PC-3 (cell line): Measurements from ENCODE around the gene RAPGEF4. TPM values are rescaled to one million over a fixed set of nuclear protein-coding genes. Genes with fewer than 3 reads are reported as not detected.

Source experiments
- ATAC-seq: fragments of 200-7000 bp; cut with Tn5 transposase; 2 replicates; pipeline ENCODE4 v1.9.1; 2020; ENCODE audit warnings: mild to moderate bottlenecking, moderate library complexity
- BruUV-seq: library from RNA; stranded (reverse); fragments of 400-500 nt; replicated peaks from 2 replicates; lab custom pipeline; 2021; lab: Mats Ljungman, UMichigan
- CTCF ChIA-PET: fragments of 300-600 bp; sonication (Branson Sonifier 250); formaldehyde crosslinking; loops from one replicate; lab custom pipeline; 2022; ENCODE audit warnings: antibody characterized with exemption; lab: Charles Lee
- POLR2A ChIA-PET: fragments of 300-600 bp; sonication (Branson Sonifier 250); formaldehyde crosslinking; loops from one replicate; lab custom pipeline; 2022; ENCODE audit warnings: antibody characterized with exemption; ENCODE audit not compliant: unreplicated experiment; lab: Charles Lee
- DNase-seq: peaks from one replicate; pipeline ENCODE4 v3.0.0-alpha.2; 2015
- H2AFZ ChIP-seq: fragments of 300-600 bp; sonication (generic); 2 replicates; pipeline ENCODE4 v1.6.0; 2016; ENCODE audit warnings: antibody characterized with exemption, low read length
- H3F3A ChIP-seq: fragments of 300-600 bp; sonication (generic); one replicate; pipeline ENCODE4 v1.6.0; 2017; ENCODE audit warnings: antibody characterized with exemption, low read length, control low read depth, mild to moderate bottlenecking; ENCODE audit not compliant: unreplicated experiment
- H3K27ac ChIP-seq: fragments of 300-600 bp; sonication (generic); 2 replicates; pipeline ENCODE4 v1.5.1; 2016; ENCODE audit warnings: mild to moderate bottlenecking, low read length
- H3K27me3 ChIP-seq: fragments of 300-600 bp; sonication (generic); 2 replicates; pipeline ENCODE4 v1.6.1; 2016; ENCODE audit warnings: low read length, mixed read lengths
- H3K36me3 ChIP-seq: fragments of 300-600 bp; sonication (generic); 2 replicates; pipeline ENCODE4 v1.6.1; 2016; ENCODE audit warnings: low read depth, mixed run types, low read length, mixed read lengths
- H3K4me1 ChIP-seq: fragments of 300-600 bp; sonication (generic); 2 replicates; pipeline ENCODE4 v1.5.1; 2016; ENCODE audit warnings: low read length; ENCODE audit not compliant: insufficient read depth
- H3K4me2 ChIP-seq: fragments of 300-600 bp; sonication (generic); 2 replicates; pipeline ENCODE4 v1.6.0; 2016; ENCODE audit warnings: low read length
- H3K4me3 ChIP-seq: fragments of 300-600 bp; sonication (generic); 2 replicates; pipeline ENCODE4 v1.5.1; 2016; ENCODE audit warnings: mild to moderate bottlenecking, low read length, mixed read lengths
- H3K79me2 ChIP-seq: fragments of 300-600 bp; sonication (generic); 2 replicates; pipeline ENCODE4 v1.6.1; 2017; ENCODE audit warnings: low read length, mixed read lengths
- H3K9ac ChIP-seq: fragments of 300-600 bp; sonication (generic); 2 replicates; pipeline ENCODE4 v1.6.0; 2016; ENCODE audit warnings: mild to moderate bottlenecking, low read length
- H3K9me2 ChIP-seq: fragments of 300-600 bp; sonication (generic); replicated peaks from 2 replicates; pipeline ENCODE4 v1.6.1; 2016; ENCODE audit warnings: mixed run types, low read length, mixed read lengths
- H3K9me3 ChIP-seq: fragments of 300-600 bp; sonication (generic); 2 replicates; pipeline ENCODE4 v1.6.1; 2016; ENCODE audit warnings: low read length, mixed read lengths
- H4K20me1 ChIP-seq: fragments of 300-600 bp; sonication (generic); 2 replicates; pipeline ENCODE4 v1.6.1; 2016; ENCODE audit warnings: low read length, mixed read lengths
- CTCF ChIP-seq: fragments of 300-600 bp; sonication (generic); conservative IDR thresholded peaks from 2 replicates; pipeline ENCODE4 v1.5.1; 2017; ENCODE audit warnings: antibody characterized with exemption, low read depth, mild to moderate bottlenecking, low read length
- EZH2 ChIP-seq: fragments of 300-600 bp; sonication (generic); IDR thresholded peaks from one replicate; pipeline ENCODE4 v1.6.1; 2017; ENCODE audit warnings: antibody characterized with exemption, mild to moderate bottlenecking, low read length; ENCODE audit not compliant: unreplicated experiment
- EZH2phosphoT487 ChIP-seq: fragments of 300-600 bp; sonication (generic); IDR thresholded peaks from 2 replicates; pipeline ENCODE4 v1.6.1; 2018; ENCODE audit warnings: mild to moderate bottlenecking, antibody characterized with exemption, low read length, borderline replicate concordance
- intact Hi-C: fragments of 100-400 bp; cut with micrococcal nuclease; formaldehyde crosslinking; loops from 2 replicates; pipeline ENCODE4 v1.9.0; 2023
- total RNA-seq: library from RNA; depleted of rRNA; stranded (reverse); fragments of >200 nt; gene quantifications from 2 replicates; pipeline ENCODE4 v1.2.3, GENCODE V29; 2014

The RAPGEF4 gene
- total RNA-seq, 1 experiment from 2014 or later: 0.87 TPM

- DNase-seq (no peak), ATAC-seq (no peak)
- Histone ChIP-seq H3K9me3 (no peaks in the 10 kb centered on the region), H2AFZ (no peak overlapping the region), H3K4me3 (no peak overlapping the region), H3F3A (no peaks in the 10 kb centered on the region), H3K4me1 (0 out of 2 replicates have a peak, but pooled peaks cover 3% of the 10 kb centered on the region), H3K27me3 (no peaks in the 10 kb centered on the region), H3K79me2 (no peaks in the 10 kb centered on the region), H4K20me1 (no peaks in the 10 kb centered on the region), H3K27ac (no peak overlapping the region), H3K4me2 (no peak overlapping the region), H3K36me3 (no peaks in the 10 kb centered on the region), H3K9me2 (no peaks in the 10 kb centered on the region), H3K9ac (no peak overlapping the region)
- no TSS peak for BruUV-seq
- ChIA-PET CTCF (no interaction called here), POLR2A (no interaction called here)
- intact Hi-C loops: no loop called here
- no peak for TF ChIP-seq EZH2
- TF ChIP-seq CTCF: no peak
- TF ChIP-seq EZH2phosphoT487: no peak
Measured at GRCh38 chr2:172774302-172774701, 38.7 kb downstream of the RAPGEF4 start.

GRCh38 chr2:172775319-172775718, 39.7 kb downstream of the RAPGEF4 start:
- Histone ChIP-seq H4K20me1 (no peaks in the 10 kb centered on the region), H3F3A (no peaks in the 10 kb centered on the region), H3K4me2 (no peak overlapping the region), H2AFZ (no peak overlapping the region), H3K36me3 (no peaks in the 10 kb centered on the region), H3K79me2 (no peaks in the 10 kb centered on the region), H3K4me1 (0 out of 2 replicates have a peak, but pooled peaks cover 3% of the 10 kb centered on the region), H3K4me3 (no peak overlapping the region), H3K9me2 (no peaks in the 10 kb centered on the region), H3K27ac (no peak overlapping the region), H3K9me3 (no peaks in the 10 kb centered on the region), H3K9ac (no peak overlapping the region), H3K27me3 (no peaks in the 10 kb centered on the region)
- no peak for DNase-seq
- no peak for TF ChIP-seq CTCF
- TF ChIP-seq EZH2phosphoT487: no peak
- TF ChIP-seq EZH2: no peak
- CTCF ChIA-PET: no interaction called here
- POLR2A ChIA-PET: no interaction called here
- intact Hi-C loops: no loop called here
- BruUV-seq: no TSS peak
- no peak for ATAC-seq

- Histone ChIP-seq H3K9me3 (no peaks in the 10 kb centered on the region), H3K79me2 (no peaks in the 10 kb centered on the region), H3K36me3 (no peaks in the 10 kb centered on the region), H3K9me2 (no peaks in the 10 kb centered on the region), H3K4me2 (no peak overlapping the region), H3F3A (no peaks in the 10 kb centered on the region), H3K27ac (no peak overlapping the region), H3K4me3 (no peak overlapping the region), H3K9ac (no peak overlapping the region), H3K27me3 (no peaks in the 10 kb centered on the region), H3K4me1 (peaks cover 9% of the 10 kb centered on the region), H4K20me1 (no peaks in the 10 kb centered on the region), H2AFZ (no peak overlapping the region)
- DNase-seq (no peak), ATAC-seq (no peak)
- TF ChIP-seq CTCF: no peak
- no peak for TF ChIP-seq EZH2phosphoT487
- no peak for TF ChIP-seq EZH2
- ChIA-PET POLR2A (no interaction called here), CTCF (no interaction called here)
- no TSS peak for BruUV-seq
- intact Hi-C loops: no loop called here
Measured at GRCh38 chr2:172777431-172777830, 41.8 kb downstream of the RAPGEF4 start.
